Measurements from ENCODE around the gene PKP4. TPM values are rescaled to one million over a fixed set of nuclear protein-coding genes. Genes with fewer than 3 reads are reported as not detected.

Gene PKP4
- total and polyA plus RNA-seq, 9 of the 15 experiments (the other 6 are each of a cell fraction or from before 2014, with no cell fraction given), result 24.6 to 99.1 (median 74.0) TPM

- TF ChIP-seq ATF2 (CRISPR knock-in tag; IDR thresholded peaks at IDR 0.05) (no peak), CTBP1 (IDR thresholded peaks at IDR 0.05; ENCODE audit: borderline replicate concordance) (peak; percentile 98), PATZ1 (CRISPR knock-in tag; IDR thresholded peaks at IDR 0.05; ENCODE audit: borderline replicate concordance) (no peak), SMARCB1 (IDR thresholded peaks at IDR 0.05; ENCODE audit: insufficient read length, low read depth) (no peak), TCFL5 (CRISPR knock-in tag; conservative IDR thresholded peaks at IDR 0.05) (no peak), ZNF407 (IDR thresholded peaks at IDR 0.05; ENCODE audit: low read depth) (no peak), AFF1 (IDR thresholded peaks at IDR 0.05; ENCODE audit: low read depth in 1 of 2, partially characterized antibody in 2 of 2) (no peak), KDM5B (IDR thresholded peaks at IDR 0.05; ENCODE audit: insufficient replicate concordance, low read depth, low read length) (no peak)
These were observed 1.3 kb downstream of the PKP4 start (continued) for GRCh38 chr2:158457826-158458616.
